HT-29 (cell line): Measurements from ENCODE around the gene PQBP1. TPM values are rescaled to one million over a fixed set of nuclear protein-coding genes. Genes with fewer than 3 reads are reported as not detected.

Experiments used
- total RNA-seq: library from RNA; depleted of rRNA; stranded (reverse); fragments of >200 nt; shearing (Covaris generic); gene quantifications from 2 replicates; pipeline ENCODE4 v1.2.3, GENCODE V29; 2014; rRNA removed

PQBP1 gene
- total RNA-seq, 1 experiment from 2014 or later, result 86.3 TPM

Other genes with a start within 250 kb of the PQBP1 start
- gene WAS, start 214.1 kb upstream of the PQBP1 start, total RNA-seq, result 0.15 and 0.50 TPM in 2 replicates
- gene SUV39H1, start 201.2 kb upstream of the PQBP1 start, total RNA-seq, result 25.3 and 26.2 TPM in 2 replicates
- gene GLOD5, start 136.2 kb upstream of the PQBP1 start, total RNA-seq, result 0.63 TPM in 1 of 2 replicates, not detected in the other
- gene GATA1, start 111.3 kb upstream of the PQBP1 start, total RNA-seq, result not detected in 2 replicates
- 60.6 and 65.2 TPM in 2 replicates for gene HDAC6, start 95.9 kb upstream of the PQBP1 start, total RNA-seq
- not detected in 2 replicates for gene ERAS, start 71.4 kb upstream of the PQBP1 start, total RNA-seq
- gene PCSK1N, start 62.3 kb upstream of the PQBP1 start, total RNA-seq, result not detected in 2 replicates
- 127 and 148 TPM in 2 replicates for gene TIMM17B, start 162 bp upstream of the PQBP1 start, total RNA-seq
- 66.8 and 75.0 TPM in 2 replicates for gene SLC35A2, start 13.7 kb downstream of the PQBP1 start, total RNA-seq
- 13.4 and 14.9 TPM in 2 replicates for gene PIM2, start 21.1 kb downstream of the PQBP1 start, total RNA-seq
- 42.8 and 48.6 TPM in 2 replicates for gene OTUD5, start 59.7 kb downstream of the PQBP1 start, total RNA-seq
- gene KCND1, start 73.9 kb downstream of the PQBP1 start, total RNA-seq, result 0.18 TPM in 1 of 2 replicates, not detected in the other
- gene GRIPAP1, start 104.3 kb downstream of the PQBP1 start, total RNA-seq, result 24.6 and 26.4 TPM in 2 replicates
- 46.6 and 53.6 TPM in 2 replicates for gene TFE3, start 145.4 kb downstream of the PQBP1 start, total RNA-seq
- 10.6 and 12.6 TPM in 2 replicates for gene CCDC120, start 161.1 kb downstream of the PQBP1 start, total RNA-seq
- 0.15 and 0.57 TPM in 2 replicates for gene PRAF2, start 176.1 kb downstream of the PQBP1 start, total RNA-seq
- 46.5 and 65.5 TPM in 2 replicates for gene WDR45, start 182.0 kb downstream of the PQBP1 start, total RNA-seq
- gene GPKOW, start 225.8 kb downstream of the PQBP1 start, total RNA-seq, result 39.4 and 41.6 TPM in 2 replicates